ENCODE data around the gene HLA-C.
"Not testable (repeated sequence)": the region's sequence is repeated elsewhere in the genome, so short reads cannot be mapped to it uniquely, and the experiment has no call there.

HLA-C gene

DNA sequence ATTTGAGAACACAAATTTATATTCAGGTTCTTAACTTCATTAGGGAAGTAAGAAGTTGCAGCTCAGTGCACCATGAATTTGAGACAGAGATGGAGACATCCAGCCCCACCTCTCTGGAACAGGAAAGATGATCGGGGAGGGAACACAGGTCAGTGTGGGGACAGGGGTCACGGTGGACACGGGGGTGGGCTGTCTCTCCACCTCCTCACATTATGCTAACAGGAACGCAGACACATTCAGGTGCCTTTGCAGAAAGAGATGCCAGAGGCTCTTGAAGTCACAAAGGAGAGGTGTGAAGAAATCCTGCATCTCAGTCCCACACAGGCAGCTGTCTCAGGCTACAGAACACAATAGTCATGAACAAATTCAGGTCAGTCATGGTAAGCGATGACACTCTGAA is 3.1 kb downstream of the HLA-C start:
- DNase-seq: no peak

GRCh38 chr6:31268369-31268765 is 3.5 kb downstream of the HLA-C start:
- no peak for DNase-seq

DNA sequence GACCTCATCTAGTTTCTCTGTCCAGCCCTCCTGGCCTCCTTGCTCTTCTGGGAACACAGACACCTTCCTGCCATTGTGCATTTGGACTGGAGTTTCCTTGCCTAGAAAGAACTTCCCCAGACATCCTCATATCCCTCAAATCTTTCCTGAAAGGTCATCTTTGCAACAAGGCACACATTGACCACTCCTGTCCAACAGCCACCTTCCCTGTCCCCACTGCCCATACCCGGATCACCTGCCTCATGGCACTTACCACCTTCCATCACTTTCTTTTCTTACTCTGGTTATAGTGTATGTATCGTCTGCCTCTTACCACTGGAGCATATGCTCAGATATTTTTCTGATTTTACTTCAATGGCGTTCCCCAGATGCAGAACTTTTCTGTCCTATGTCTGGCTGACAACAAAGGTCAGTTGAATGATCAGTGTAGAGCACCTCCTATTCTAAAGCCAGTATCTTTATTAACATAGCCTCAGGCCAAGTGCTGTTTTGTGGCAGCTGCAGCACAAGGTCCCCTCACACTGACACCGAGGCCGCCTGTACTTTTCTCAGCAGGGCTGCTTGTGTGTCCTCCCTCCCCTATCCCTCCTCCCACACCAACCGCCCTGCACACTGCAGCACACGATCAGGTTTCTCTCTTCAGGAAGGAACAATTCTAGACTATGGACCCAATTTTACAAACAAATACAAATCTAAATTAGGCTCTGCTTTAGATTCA is 4.1 kb downstream of the HLA-C start:
- no peak for DNase-seq

- no peak for DNase-seq
Observed at GRCh38 chr6:31266567-31267360, 5.1 kb downstream of the HLA-C start.

DNA sequence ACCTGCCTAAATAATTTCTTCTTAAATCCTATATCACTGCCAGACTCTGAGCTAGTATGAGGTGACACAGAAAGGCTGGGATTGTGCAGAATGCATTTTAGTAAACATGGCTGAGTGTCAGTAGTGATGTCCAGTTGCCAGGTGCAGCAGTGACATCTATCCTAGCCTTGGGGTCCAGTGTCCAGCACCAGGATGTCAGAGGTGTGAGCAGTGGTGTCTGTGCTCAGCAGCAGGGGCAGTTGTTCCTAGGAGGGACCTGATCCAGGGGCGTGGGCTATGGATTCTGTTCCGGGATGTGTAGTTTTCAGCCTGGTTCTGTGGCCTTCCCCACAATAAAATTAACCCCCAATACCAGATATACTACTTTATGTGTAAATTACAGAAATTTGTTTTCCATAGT is 6.0 kb downstream of the HLA-C start:
- no peak for DNase-seq

DNA sequence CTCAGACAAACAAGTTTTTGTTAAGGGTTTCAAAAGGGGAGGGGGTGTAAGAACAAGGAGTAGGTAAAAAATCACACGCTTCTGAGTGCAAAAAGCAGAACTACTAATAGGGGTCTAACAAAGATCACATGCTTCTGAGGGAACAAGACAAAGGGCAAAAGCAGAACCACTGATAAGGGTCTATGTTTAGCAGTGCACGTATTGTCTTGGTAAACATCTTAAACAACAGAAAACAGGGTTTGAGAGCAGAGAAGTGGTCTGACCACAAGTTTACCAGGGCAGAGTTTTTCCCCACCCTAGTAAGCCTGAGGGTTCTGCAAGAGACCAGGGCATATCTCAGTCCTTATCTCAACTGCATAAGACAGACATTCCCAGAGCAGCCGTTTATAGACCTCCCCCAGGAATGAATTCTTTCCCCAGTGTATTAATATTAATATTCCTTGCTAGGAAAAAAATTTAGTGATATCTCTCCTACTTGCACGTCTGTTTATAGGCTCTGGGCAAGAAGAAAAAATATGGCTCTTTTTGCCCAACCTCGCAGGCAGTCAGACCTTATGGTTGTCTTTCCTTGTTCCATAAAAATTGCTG is 8.5 kb downstream of the HLA-C start:
- not testable (repeated sequence) for DNase-seq

GRCh38 chr6:31259995-31260394 is 11.9 kb downstream of the HLA-C start:
- DNase-seq: not testable (repeated sequence)

GRCh38 chr6:31252625-31253024 is 19.3 kb downstream of the HLA-C start:
- no peak for DNase-seq

- DNase-seq: no peak
Observed at GRCh38 chr6:31251261-31251660, 20.6 kb downstream of the HLA-C start.

DNA sequence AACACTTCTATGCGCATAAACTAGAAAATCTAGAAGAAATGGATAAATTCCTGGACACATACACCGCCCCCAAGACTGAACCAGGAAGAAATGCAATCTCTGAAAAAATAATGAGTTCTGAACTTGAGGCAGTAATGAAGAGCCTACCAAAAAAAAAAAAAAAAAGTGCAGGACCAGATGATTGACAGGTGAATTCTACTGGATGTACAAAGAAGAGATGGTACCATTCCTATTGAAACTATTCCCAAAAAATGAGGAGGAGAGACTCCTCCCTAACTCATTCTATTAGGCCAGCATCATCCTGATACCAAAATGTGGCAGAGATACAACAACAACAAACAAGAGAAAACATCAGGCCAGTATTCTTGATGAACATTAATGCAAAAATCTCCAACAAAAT is 22.7 kb downstream of the HLA-C start:
- no peak for DNase-seq

DNA sequence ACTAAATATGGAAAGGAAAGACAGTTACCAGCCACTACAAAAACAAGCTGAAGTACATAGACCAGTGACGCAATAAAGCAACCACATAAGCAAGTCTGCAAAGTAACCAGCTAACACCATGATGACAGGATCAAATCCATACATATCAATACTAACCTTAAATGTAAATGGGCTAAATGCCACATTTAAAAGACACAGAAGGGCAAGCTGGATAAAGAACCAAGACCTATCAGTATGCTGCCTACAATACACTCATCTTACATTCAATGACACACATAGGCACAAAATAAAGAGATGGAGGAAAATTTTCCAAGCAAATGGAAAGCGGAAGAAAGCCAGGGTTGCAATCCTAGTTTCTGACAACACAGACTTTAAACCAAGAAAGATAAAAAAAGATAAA is 24.1 kb downstream of the HLA-C start:
- no peak for DNase-seq

- no peak for DNase-seq
Observed at GRCh38 chr6:31246051-31246521, 25.8 kb downstream of the HLA-C start.

GRCh38 chr6:31243508-31243907 is 28.4 kb downstream of the HLA-C start:
- no peak for DNase-seq

DNA sequence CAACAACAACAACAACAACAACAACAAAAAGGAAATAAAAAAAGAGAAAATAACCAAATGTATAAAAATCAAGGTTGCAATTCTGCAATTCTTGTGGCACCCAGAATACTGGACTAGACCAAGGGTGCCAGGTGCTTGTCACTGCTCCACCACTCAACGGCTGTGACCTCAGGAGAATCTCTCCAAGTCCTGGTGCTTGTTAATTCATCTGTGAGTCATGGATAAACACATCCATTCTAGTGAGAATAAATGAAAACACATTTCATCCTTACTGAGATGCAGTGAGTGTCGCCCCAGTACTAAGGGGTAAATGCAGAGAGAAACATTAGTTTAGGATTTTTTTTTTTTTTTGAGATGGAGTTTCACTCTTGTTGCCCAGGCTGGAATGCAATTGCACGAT is 32.0 kb downstream of the HLA-C start:
- DNase-seq: no peak

DNA sequence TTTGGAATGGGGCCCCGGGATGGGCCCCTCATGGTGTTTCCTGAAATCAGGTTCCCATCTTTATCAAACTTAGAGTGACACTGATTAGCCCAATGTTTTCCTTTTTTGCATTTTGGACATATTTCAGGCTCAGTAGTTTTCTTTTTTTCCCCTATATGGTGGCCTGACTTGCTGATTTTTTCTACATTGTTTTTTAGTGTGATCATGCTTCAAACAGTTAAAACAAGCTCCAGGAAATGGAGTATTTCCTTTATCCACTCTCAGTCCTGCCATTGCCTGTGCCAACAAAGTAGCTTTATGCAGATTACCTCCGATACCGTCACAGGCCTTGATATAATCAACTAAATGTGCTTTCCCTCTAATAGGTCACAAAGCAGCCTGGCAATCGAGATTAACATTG is 37.8 kb downstream of the HLA-C start:
- DNase-seq: not testable (repeated sequence)

GRCh38 chr6:31228476-31228875 is 43.4 kb downstream of the HLA-C start:
- DNase-seq: no peak

DNA sequence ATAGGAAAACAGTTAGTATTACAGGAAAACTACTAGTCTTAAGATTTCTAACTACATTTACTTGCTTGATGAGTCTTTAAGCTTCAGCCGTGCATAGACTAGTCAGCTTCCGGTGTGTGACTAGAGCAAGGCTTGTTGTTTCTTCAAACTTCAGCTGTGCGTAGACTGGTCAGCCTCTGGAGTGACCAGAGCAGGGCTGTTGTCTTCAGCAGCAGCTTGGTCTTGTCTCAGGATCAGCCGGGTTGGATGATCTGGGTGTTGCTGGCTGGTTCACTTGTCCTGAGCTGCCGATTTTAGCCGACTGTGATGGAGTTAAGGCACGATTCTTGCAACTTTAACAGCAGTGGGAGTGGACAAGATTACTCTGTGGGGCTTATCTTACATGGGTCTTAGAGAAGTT is 44.7 kb downstream of the HLA-C start:
- no peak for DNase-seq

- DNase-seq: no peak
Observed at GRCh38 chr6:31225735-31226134, 46.2 kb downstream of the HLA-C start.

- no peak for DNase-seq
Observed at GRCh38 chr6:31222496-31222895, 49.4 kb downstream of the HLA-C start.

Measured in midbrain (tissue), 1 donor.